ENCODE data around the gene VPS16. TPM values are rescaled to one million over a fixed set of nuclear protein-coding genes. Genes with fewer than 3 reads are reported as not detected.

VPS16 gene
- total RNA-seq, 1 donor from 2014 or later: 51.1 TPM

- H3K36me3 Mint-ChIP-seq (ENCODE audit: unreplicated experiment): no peaks in the 10 kb centered on the region
- no peak overlapping the region for H3K27ac Mint-ChIP-seq (ENCODE audit: unreplicated experiment)
- H3K27me3 Mint-ChIP-seq (ENCODE audit: unreplicated experiment): no peaks in the 10 kb centered on the region
- H3K4me3 Mint-ChIP-seq (ENCODE audit: unreplicated experiment): no peak overlapping the region
- no peak for TF ChIP-seq CTCF (IDR thresholded peaks at IDR 0.05)
- H3K9me3 Mint-ChIP-seq (ENCODE audit: unreplicated experiment): no peaks in the 10 kb centered on the region
- DNase-seq (ENCODE audit: extremely low spot score, unreplicated experiment): peak; percentile 64
- peaks cover 67% of the 10 kb centered on the region for H3K4me1 Mint-ChIP-seq (ENCODE audit: unreplicated experiment)
These were observed 22.5 kb upstream of the VPS16 start for GRCh38 chr20:2817891-2818595.

GRCh38 chr20:2820084-2820895, 20.3 kb upstream of the VPS16 start:
- TF ChIP-seq CTCF (IDR thresholded peaks at IDR 0.05): no peak
- peak; percentile 72 for DNase-seq (ENCODE audit: extremely low spot score, unreplicated experiment)
- Mint-ChIP-seq H3K27ac (ENCODE audit: unreplicated experiment) (peak overlapping the region; percentile 45), H3K4me1 (ENCODE audit: unreplicated experiment) (peaks cover 49% of the 10 kb centered on the region), H3K36me3 (ENCODE audit: unreplicated experiment) (no peaks in the 10 kb centered on the region), H3K4me3 (ENCODE audit: unreplicated experiment) (peak overlapping the region; percentile 26), H3K9me3 (ENCODE audit: unreplicated experiment) (no peaks in the 10 kb centered on the region), H3K27me3 (ENCODE audit: unreplicated experiment) (no peaks in the 10 kb centered on the region)

- H3K27me3 Mint-ChIP-seq (ENCODE audit: unreplicated experiment): no peaks in the 10 kb centered on the region
- no peak overlapping the region for H3K27ac Mint-ChIP-seq (ENCODE audit: unreplicated experiment)
- DNase-seq (ENCODE audit: extremely low spot score, unreplicated experiment): peak; percentile 81
- H3K36me3 Mint-ChIP-seq (ENCODE audit: unreplicated experiment): no peaks in the 10 kb centered on the region
- H3K4me1 Mint-ChIP-seq (ENCODE audit: unreplicated experiment): peaks cover 47% of the 10 kb centered on the region
- H3K4me3 Mint-ChIP-seq (ENCODE audit: unreplicated experiment): no peak overlapping the region
- no peaks in the 10 kb centered on the region for H3K9me3 Mint-ChIP-seq (ENCODE audit: unreplicated experiment)
- no peak for TF ChIP-seq CTCF (IDR thresholded peaks at IDR 0.05)
These were observed 19.4 kb upstream of the VPS16 start for GRCh38 chr20:2820896-2821869.

- no peaks in the 10 kb centered on the region for H3K27me3 Mint-ChIP-seq (ENCODE audit: unreplicated experiment)
- no peaks in the 10 kb centered on the region for H3K9me3 Mint-ChIP-seq (ENCODE audit: unreplicated experiment)
- H3K36me3 Mint-ChIP-seq (ENCODE audit: unreplicated experiment): no peaks in the 10 kb centered on the region
- H3K4me3 Mint-ChIP-seq (ENCODE audit: unreplicated experiment): no peak overlapping the region
- DNase-seq (ENCODE audit: extremely low spot score, unreplicated experiment): peak; percentile 73
- peaks cover 43% of the 10 kb centered on the region for H3K4me1 Mint-ChIP-seq (ENCODE audit: unreplicated experiment)
- TF ChIP-seq CTCF (IDR thresholded peaks at IDR 0.05): no peak
- H3K27ac Mint-ChIP-seq (ENCODE audit: unreplicated experiment): no peak overlapping the region
These were observed 18.5 kb upstream of the VPS16 start for GRCh38 chr20:2822073-2822472.
